ENCODE results near the gene IGSF8.
A peak's percentile ranks its signal among the peaks of the same experiment; 100 is the strongest.

Gene IGSF8

GRCh38 chr1:160092366-160093068 lies 5.9 kb downstream of the IGSF8 start:
- no peak for DNase-seq (ENCODE audit: extremely low read depth, low read depth)
- no peak for TF ChIP-seq CTCF (IDR thresholded peaks at IDR 0.05; ENCODE audit: low read depth, low read length)

- no peak for TF ChIP-seq CTCF (IDR thresholded peaks at IDR 0.05; ENCODE audit: low read depth, low read length)
- DNase-seq (ENCODE audit: extremely low read depth, low read depth) = no peak
Measured at GRCh38 chr1:160091666-160092223, 6.7 kb downstream of the IGSF8 start.

GRCh38 chr1:160090760-160091159 lies 7.7 kb downstream of the IGSF8 start:
- DNase-seq (ENCODE audit: extremely low read depth, low read depth) = no peak
- TF ChIP-seq CTCF (IDR thresholded peaks at IDR 0.05; ENCODE audit: low read depth, low read length) = no peak

- no peak for DNase-seq (ENCODE audit: extremely low read depth, low read depth)
- TF ChIP-seq CTCF (IDR thresholded peaks at IDR 0.05; ENCODE audit: low read depth, low read length) = no peak
Measured at GRCh38 chr1:160089883-160090282, 8.5 kb downstream of the IGSF8 start.

- TF ChIP-seq CTCF (IDR thresholded peaks at IDR 0.05; ENCODE audit: low read depth, low read length) = no peak
- DNase-seq (ENCODE audit: extremely low read depth, low read depth) = no peak
Measured at GRCh38 chr1:160087118-160087662, 11.2 kb downstream of the IGSF8 start.

- DNase-seq (ENCODE audit: extremely low read depth, low read depth) = no peak
- no peak for TF ChIP-seq CTCF (IDR thresholded peaks at IDR 0.05; ENCODE audit: low read depth, low read length)
Measured at GRCh38 chr1:160086456-160086892, 11.9 kb downstream of the IGSF8 start.

- no peak for DNase-seq (ENCODE audit: extremely low read depth, low read depth)
- TF ChIP-seq CTCF (IDR thresholded peaks at IDR 0.05; ENCODE audit: low read depth, low read length) = peak; percentile 83
Measured at GRCh38 chr1:160085686-160086455, 12.5 kb downstream of the IGSF8 start.

Measured in AG09319 (cell line).